ENCODE data around the gene PRRT4.

DNA sequence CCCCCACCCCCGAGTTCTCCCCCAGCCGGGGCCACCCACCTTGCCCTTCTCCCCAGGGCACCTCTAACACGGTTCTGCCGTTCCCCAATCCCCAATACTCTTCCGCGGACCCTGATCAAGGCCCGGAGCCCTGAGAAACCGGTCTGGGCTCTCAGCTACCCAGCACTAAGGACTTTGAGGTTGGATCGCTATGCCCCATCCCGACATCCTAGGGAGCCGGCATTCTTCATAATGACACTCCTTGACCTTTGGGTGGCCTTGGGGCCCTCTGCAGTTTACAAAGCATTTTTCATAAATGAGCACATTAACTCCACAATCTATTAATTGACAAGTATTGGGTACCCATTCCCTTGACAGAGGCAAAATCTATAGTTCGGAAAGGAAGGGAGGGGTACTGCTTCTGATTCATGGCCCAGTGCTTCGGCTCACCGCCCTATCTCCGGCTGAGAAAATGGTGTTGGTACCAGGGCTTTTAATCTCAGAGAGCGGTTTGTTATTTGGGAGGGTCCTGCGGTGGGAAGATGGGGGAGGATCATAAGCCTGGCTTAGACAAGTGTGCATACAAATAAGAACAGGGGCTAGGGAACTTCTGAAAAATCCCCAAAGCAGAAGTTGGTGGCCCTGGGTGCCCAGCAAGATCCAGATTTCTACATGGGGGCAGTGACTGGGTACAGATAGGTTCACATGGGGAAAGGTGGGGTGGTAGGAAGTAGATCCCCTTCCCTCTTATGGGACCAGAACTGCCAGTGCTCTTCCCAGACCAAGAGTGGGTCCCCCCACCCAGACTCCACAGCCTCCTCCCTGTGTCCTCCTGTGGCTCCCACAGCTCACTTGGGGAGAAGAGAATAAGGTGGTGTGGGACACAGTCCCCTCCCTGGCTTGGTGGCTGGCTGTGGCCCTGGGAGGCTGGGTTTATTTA is 45.1 kb upstream of the PRRT4 start:
- TF ChIP-seq, protein P1, sequence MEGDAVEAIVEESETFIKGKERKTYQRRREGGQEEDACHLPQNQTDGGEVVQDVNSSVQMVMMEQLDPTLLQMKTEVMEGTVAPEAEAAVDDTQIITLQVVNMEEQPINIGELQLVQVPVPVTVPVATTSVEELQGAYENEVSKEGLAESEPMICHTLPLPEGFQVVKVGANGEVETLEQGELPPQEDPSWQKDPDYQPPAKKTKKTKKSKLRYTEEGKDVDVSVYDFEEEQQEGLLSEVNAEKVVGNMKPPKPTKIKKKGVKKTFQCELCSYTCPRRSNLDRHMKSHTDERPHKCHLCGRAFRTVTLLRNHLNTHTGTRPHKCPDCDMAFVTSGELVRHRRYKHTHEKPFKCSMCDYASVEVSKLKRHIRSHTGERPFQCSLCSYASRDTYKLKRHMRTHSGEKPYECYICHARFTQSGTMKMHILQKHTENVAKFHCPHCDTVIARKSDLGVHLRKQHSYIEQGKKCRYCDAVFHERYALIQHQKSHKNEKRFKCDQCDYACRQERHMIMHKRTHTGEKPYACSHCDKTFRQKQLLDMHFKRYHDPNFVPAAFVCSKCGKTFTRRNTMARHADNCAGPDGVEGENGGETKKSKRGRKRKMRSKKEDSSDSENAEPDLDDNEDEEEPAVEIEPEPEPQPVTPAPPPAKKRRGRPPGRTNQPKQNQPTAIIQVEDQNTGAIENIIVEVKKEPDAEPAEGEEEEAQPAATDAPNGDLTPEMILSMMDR (optimal IDR thresholded peaks at IDR 0.05 in 1 of 3, IDR thresholded peaks at IDR 0.05 in 1 of 3, conservative IDR thresholded peaks at IDR 0.05 in 1 of 3; ENCODE audit: extremely low read depth in 1 of 3, insufficient read depth in 2 of 3, low read length in 3 of 3) = no peak
- no peak for TF ChIP-seq EZH2 (IDR thresholded peaks at IDR 0.05; ENCODE audit: low read length)
